ENCODE results near the gene SMYD3. TPM values are rescaled to one million over a fixed set of nuclear protein-coding genes. Genes with fewer than 3 reads are reported as not detected.

SMYD3 gene
- polyA plus RNA-seq, 2 of the 4 experiments (the other 2 are of a cell fraction), result 18.2 to 35.2 TPM

DNA sequence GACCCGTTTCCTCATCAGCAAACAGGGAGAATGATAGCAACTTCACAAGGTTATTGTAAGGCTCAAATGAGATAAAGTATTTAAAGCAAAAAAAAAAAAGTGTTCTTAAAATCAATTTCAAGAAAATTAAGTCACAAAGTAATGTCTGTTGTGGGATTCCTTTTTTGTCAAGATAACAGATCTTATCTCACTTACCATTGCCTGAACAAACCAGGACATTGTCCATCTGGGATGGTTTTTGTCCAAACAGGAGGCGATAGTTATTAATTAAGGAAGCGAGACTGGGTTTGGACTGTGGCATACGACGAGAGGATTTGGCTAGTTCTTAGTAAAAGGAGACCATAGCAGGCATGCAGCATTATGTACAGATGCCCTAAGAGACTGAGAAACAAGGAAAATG lies 458.4 kb downstream of the SMYD3 start:
- no peak overlapping the region for H3K4me3 ChIP-seq
- no peak for FAIRE-seq
- no peak for ATAC-seq
- no peaks in the 10 kb centered on the region for H3K9me3 ChIP-seq
- no peak for DNase-seq (ENCODE audit: low read depth in 1 of 2, low spot score in 1 of 2)
- WGBS (ENCODE audit: missing lambda C conversion rate), result 91% methylated on average over 5 of the region's 5 CpGs
- H3K4me2 ChIP-seq, result no peak overlapping the region
- ChIA-PET POLR2A (no interaction called here), CTCF (no interaction called here)
- H3K27ac ChIP-seq, result no peak overlapping the region
- TF ChIP-seq EHMT2 (IDR thresholded peaks at IDR 0.05; ENCODE audit: low read depth), result no peak
- no peak for TF ChIP-seq RCOR1 (IDR thresholded peaks at IDR 0.05; ENCODE audit: low read depth, low read length)
- TF ChIP-seq ZSCAN20 (CRISPR knock-in tag; IDR thresholded peaks at IDR 0.05), result no peak
- TF ChIP-seq, protein P1, sequence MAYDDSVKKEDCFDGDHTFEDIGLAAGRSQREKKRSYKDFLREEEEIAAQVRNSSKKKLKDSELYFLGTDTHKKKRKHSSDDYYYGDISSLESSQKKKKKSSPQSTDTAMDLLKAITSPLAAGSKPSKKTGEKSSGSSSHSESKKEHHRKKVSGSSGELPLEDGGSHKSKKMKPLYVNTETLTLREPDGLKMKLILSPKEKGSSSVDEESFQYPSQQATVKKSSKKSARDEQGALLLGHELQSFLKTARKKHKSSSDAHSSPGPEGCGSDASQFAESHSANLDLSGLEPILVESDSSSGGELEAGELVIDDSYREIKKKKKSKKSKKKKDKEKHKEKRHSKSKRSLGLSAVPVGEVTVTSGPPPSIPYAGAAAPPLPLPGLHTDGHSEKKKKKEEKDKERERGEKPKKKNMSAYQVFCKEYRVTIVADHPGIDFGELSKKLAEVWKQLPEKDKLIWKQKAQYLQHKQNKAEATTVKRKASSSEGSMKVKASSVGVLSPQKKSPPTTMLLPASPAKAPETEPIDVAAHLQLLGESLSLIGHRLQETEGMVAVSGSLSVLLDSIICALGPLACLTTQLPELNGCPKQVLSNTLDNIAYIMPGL (CRISPR knock-in tag; IDR thresholded peaks at IDR 0.05; ENCODE audit: borderline replicate concordance), result no peak
- no peak for TF ChIP-seq FOXS1 (CRISPR knock-in tag; IDR thresholded peaks at IDR 0.05)
- no peak for TF ChIP-seq NR3C1 (IDR thresholded peaks at IDR 0.05)
- TF ChIP-seq SMC3 (IDR thresholded peaks at IDR 0.05), result no peak
- no peak for TF ChIP-seq FOSL2 (IDR thresholded peaks at IDR 0.05)
- no peak for TF ChIP-seq FOSL2 (CRISPR knock-in tag; IDR thresholded peaks at IDR 0.05)
- TF ChIP-seq POLR2AphosphoS2 (conservative IDR thresholded peaks at IDR 0.05; ENCODE audit: low read length), result no peak
- TF ChIP-seq, protein P2, sequence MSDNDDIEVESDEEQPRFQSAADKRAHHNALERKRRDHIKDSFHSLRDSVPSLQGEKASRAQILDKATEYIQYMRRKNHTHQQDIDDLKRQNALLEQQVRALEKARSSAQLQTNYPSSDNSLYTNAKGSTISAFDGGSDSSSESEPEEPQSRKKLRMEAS (IDR thresholded peaks at IDR 0.05), result no peak
- TF ChIP-seq SREBF2 (IDR thresholded peaks at IDR 0.05), result no peak
- TF ChIP-seq ESRRA (IDR thresholded peaks at IDR 0.05; ENCODE audit: borderline replicate concordance, low read length), result no peak
- no peak for TF ChIP-seq TFCP2L1 (CRISPR knock-in tag; IDR thresholded peaks at IDR 0.05)
- no peak for TF ChIP-seq MYC (IDR thresholded peaks at IDR 0.05; ENCODE audit: borderline replicate concordance, low read length)
- H3K4me1 ChIP-seq, result no peaks in the 10 kb centered on the region

DNA sequence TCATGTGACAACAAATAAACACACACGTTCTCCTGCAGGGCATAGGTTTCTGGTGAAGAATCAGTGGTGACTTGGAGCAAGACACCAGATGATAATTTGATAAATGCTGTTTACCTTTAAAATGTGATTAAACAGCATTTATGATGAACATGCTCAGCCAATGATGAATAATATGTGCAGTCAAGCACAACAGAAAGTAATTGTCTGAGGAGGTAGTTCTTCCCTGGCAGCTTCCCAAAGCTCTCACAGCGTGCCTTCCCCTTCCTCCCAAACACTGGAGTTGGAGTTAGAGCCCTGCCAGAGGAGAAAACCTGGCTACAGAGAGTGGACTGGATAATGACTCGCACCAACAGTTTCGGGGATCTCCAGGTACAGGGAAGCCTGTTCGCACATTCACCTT lies 463.5 kb downstream of the SMYD3 start:
- TF ChIP-seq GATA3 (IDR thresholded peaks at IDR 0.05; ENCODE audit: borderline replicate concordance) (no peak), NPAS2 (CRISPR knock-in tag; IDR thresholded peaks at IDR 0.05; ENCODE audit: borderline replicate concordance) (no peak), MAFK (IDR thresholded peaks at IDR 0.05; ENCODE audit: partially characterized antibody) (no peak), JUNB (IDR thresholded peaks at IDR 0.05) (no peak), ESRRA (IDR thresholded peaks at IDR 0.05; ENCODE audit: borderline replicate concordance, low read length) (no peak), CHD4 (IDR thresholded peaks at IDR 0.05; ENCODE audit: borderline replicate concordance) (no peak), RARB (CRISPR knock-in tag; IDR thresholded peaks at IDR 0.05) (no peak), TP53 (CRISPR knock-in tag; IDR thresholded peaks at IDR 0.05) (no peak), HDAC2 (IDR thresholded peaks at IDR 0.05) (no peak), FOSB (CRISPR knock-in tag; IDR thresholded peaks at IDR 0.05) (no peak), POLR2A (IDR thresholded peaks at IDR 0.05; ENCODE audit: low read length) (no peak), PHF8 (IDR thresholded peaks at IDR 0.05; ENCODE audit: borderline replicate concordance, low read depth) (no peak), HOXB5 (CRISPR knock-in tag; IDR thresholded peaks at IDR 0.05) (no peak), EP300 (IDR thresholded peaks at IDR 0.05) (no peak)
- TF ChIP-seq, protein P2 (IDR thresholded peaks at IDR 0.05), result no peak
- TF ChIP-seq, protein P3, sequence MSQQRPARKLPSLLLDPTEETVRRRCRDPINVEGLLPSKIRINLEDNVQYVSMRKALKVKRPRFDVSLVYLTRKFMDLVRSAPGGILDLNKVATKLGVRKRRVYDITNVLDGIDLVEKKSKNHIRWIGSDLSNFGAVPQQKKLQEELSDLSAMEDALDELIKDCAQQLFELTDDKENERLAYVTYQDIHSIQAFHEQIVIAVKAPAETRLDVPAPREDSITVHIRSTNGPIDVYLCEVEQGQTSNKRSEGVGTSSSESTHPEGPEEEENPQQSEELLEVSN (IDR thresholded peaks at IDR 0.05; ENCODE audit: borderline replicate concordance, low read depth), result no peak
- 77% methylated on average over 5 of the region's 5 CpGs for WGBS (ENCODE audit: missing lambda C conversion rate)
- CTCF ChIA-PET, result no interaction called here
- H3K27ac ChIP-seq, result no peak overlapping the region
- no peaks in the 10 kb centered on the region for H3K9me3 ChIP-seq
- no peaks in the 10 kb centered on the region for H3K4me1 ChIP-seq
- H3K4me2 ChIP-seq, result no peak overlapping the region
- no peak overlapping the region for H3K4me3 ChIP-seq
- no peak for DNase-seq (ENCODE audit: low read depth in 1 of 2, low spot score in 1 of 2)
- ATAC-seq, result no peak
- POLR2A ChIA-PET, result no interaction called here
- FAIRE-seq, result no peak
